Lower leg skin (tissue), 4 donors: ENCODE results near the gene TMEM132D. TPM values are rescaled to one million over a fixed set of nuclear protein-coding genes. Genes with fewer than 3 reads are reported as not detected.

ENCODE experiments used
- DNase-seq, 2 donors: peaks; one replicate each; pipeline ENCODE4 v3.0.0-alpha.2; 2019; ENCODE audit warnings: low spot score in 2 of 2
- H3K4me3 ChIP-seq: fragments of 200-600 bp; sonication (generic); 2 replicates; pipeline ENCODE4 v1.5.1; 2017; ENCODE audit warnings: mild to moderate bottlenecking, low read depth; ENCODE audit not compliant: poor library complexity, severe bottlenecking
- CTCF ChIP-seq, 3 donors: fragments of 450-650 bp; IDR thresholded peaks; one replicate each; pipeline ENCODE4 v1.5.1; 2016; ENCODE audit warnings: antibody characterized with exemption in 3 of 3, mild to moderate bottlenecking in 3 of 3, moderate library complexity in 2 of 3
- POLR2A ChIP-seq, 2 donors: fragments of 450-650 bp; IDR thresholded peaks; one replicate each; pipeline ENCODE4 v1.6.1; 2016 to 2017; ENCODE audit warnings: antibody characterized with exemption in 2 of 2, mild to moderate bottlenecking in 1 of 2, moderate library complexity in 1 of 2
- WGBS, 2 donors: methylation state at CpG; one replicate each; pipeline ENCODE4 v1.1.5; 2018; 5-methylcytosine and 5-hydroxymethylcytosine counted together
- intact Hi-C: fragments of 100-400 bp; cut with DNase I; formaldehyde crosslinking; loops from one replicate; pipeline ENCODE4 v1.15.0; 2023; ENCODE audit warnings: low total_unique reads
- total RNA-seq, 4 donors: library from RNA; depleted of rRNA; stranded (reverse); fragments of >200 nt; gene quantifications; one replicate each; pipeline ENCODE4 v1.1.0, GENCODE V29; 2016

The TMEM132D gene
- total RNA-seq, 4 donors from 2014 or later = not detected

DNA sequence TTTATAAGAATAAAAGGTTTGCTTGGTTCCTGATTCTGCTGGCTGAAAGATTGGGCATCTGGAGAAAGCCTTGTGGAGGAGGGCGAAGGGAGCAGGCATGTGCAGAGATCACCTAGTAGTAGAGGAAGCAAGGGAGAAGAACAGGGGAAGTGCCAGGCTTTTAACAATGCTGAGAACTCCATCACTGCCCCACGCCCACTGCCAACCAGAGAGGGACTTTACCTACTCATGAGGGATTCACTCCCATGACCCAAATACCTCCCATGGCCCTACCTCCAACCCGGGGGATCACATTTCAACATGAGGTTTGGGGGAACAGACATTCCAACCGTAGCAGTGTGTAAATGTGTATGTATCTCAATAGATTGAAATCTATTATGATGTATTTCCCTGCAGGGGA, 690.3 kb downstream of the TMEM132D start:
- no peak for TF ChIP-seq POLR2A (IDR thresholded peaks at IDR 0.05)
- no peak for TF ChIP-seq CTCF (IDR thresholded peaks at IDR 0.05)
- WGBS, 2 donors = 69 to 71% methylated on average over 4 of the region's 4 CpGs
- DNase-seq = no peak
- H3K4me3 ChIP-seq = no peak overlapping the region
- intact Hi-C loops = no loop called here

GRCh38 chr12:129211862-129212630, 691.8 kb downstream of the TMEM132D start:
- intact Hi-C loops = no loop called here
- H3K4me3 ChIP-seq = no peak overlapping the region
- TF ChIP-seq CTCF (IDR thresholded peaks at IDR 0.05) = no peak
- no peak for TF ChIP-seq POLR2A (IDR thresholded peaks at IDR 0.05)
- 37 to 49% methylated on average over 11 of the region's 11 CpGs for whole genome bisulfite sequencing, 2 donors
- no peak for DNase-seq

- TF ChIP-seq CTCF (IDR thresholded peaks at IDR 0.05) (no peak), POLR2A (IDR thresholded peaks at IDR 0.05) (no peak)
- H3K4me3 ChIP-seq = no peak overlapping the region
- DNase-seq = no peak
- intact Hi-C loops = no loop called here
- WGBS, 2 donors = 60 to 63% methylated on average over 9 of the region's 9 CpGs
Measured at GRCh38 chr12:129208566-129208965, 695.3 kb downstream of the TMEM132D start.

DNA sequence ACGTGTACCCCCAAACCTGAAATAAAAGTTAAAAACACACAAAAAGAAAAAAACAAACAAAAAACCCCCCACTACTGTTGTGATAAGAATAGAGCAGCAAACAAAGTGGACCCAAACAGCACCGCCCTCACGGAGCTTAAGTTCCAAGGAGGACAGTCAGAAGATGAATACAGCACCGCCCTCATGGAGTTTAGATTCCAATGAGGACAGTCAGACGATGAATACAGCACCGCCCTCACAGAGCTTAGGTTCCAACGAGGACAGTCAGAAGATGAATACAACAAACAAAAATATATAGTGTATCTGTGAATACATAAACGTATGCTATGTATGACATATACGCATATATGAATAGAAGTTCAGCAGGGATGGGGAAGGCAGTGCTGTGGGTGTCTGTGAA, 696.7 kb downstream of the TMEM132D start:
- no peak overlapping the region for H3K4me3 ChIP-seq
- intact Hi-C loops = no loop called here
- no peak for TF ChIP-seq POLR2A (IDR thresholded peaks at IDR 0.05)
- no peak for TF ChIP-seq CTCF (IDR thresholded peaks at IDR 0.05)
- DNase-seq = no peak
- whole genome bisulfite sequencing, 2 donors = 82 to 85% methylated on average over 9 of the region's 9 CpGs

- 58 to 70% methylated on average over 2 of the region's 2 CpGs for WGBS, 2 donors
- H3K4me3 ChIP-seq = no peak overlapping the region
- no peak for DNase-seq
- TF ChIP-seq CTCF (IDR thresholded peaks at IDR 0.05) (no peak), POLR2A (IDR thresholded peaks at IDR 0.05) (no peak)
- intact Hi-C loops = no loop called here
Measured at GRCh38 chr12:129203456-129203855, 700.4 kb downstream of the TMEM132D start.
